HG02623 (cell line): Measurements from ENCODE around the gene SMC3.
"Not testable (repeated sequence)": the region's sequence is repeated elsewhere in the genome, so short reads cannot be mapped to it uniquely, and the experiment has no call there.

ENCODE experiments used
- ATAC-seq: cut with Tn5 transposase; IDR thresholded peaks from one replicate; pipeline ENCODE4 v1.9.1; 2021; ENCODE audit warnings: moderate library complexity; ENCODE audit not compliant: unreplicated experiment

Gene SMC3

GRCh38 chr10:110620398-110620719 is 52.9 kb downstream of the SMC3 start:
- ATAC-seq: no peak

DNA sequence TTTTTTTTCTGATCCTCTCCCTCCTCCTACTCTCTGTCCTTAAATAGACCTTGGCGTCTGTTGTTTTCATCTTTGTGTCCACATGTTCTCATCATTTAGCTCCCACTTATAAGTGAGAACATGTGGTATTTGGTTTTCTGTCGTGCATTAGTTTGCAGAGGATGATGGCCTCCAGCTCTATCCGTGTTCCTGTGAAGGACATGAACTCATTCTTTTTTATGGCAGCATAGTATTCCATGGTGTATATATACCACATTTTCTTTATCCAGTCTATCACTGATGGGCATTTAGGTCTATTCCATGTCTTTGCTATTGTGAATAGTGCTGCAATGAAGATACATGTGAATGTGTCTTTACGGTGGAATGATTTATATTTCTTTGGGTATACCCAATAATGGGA is 55.8 kb downstream of the SMC3 start:
- not testable (repeated sequence) for ATAC-seq

- ATAC-seq: no peak
Observed at GRCh38 chr10:110625356-110625894, 57.9 kb downstream of the SMC3 start.

DNA sequence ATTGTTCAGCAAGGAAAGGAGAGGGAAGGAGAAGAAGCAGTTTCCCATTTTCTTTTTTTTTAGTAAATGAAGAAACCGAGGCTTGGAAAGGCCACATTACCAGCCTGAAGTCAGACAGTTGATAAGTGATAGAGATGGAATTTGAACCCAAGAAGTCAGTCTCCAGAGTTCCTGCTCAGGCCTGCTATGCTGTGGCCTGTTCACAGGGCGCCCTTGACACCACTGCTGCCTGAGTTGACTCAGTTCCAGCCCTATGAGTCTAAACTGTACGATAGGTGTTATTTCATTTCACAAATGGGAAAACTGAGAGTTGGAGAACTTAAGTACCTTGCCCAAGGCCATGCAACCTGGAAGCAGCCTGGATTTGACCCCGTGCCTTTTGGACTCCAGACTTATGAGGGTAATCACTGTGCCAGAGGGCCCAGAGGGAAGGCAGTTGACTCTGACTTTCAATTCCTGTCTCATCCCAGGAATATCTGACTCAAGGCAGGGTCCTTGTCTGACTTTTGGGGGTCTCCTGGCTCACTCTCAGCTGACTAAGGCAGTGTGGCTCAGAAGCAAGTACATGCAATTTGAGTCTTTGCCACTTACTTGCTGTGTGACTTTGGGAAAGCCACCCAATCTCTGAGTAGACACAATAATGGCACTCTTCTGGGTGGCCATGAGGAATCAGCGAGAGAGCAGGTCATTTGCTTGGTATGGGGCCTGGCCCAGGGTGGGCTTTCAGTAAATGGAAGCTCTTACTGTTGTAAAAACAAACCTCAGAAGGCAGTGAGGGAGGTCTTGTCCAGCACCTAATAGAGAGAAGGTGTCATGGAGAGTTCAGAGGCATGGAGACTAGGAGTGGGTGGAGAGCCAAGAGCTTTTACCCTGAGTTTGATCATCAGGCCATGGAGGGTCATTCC is 58.7 kb downstream of the SMC3 start:
- ATAC-seq: no peak

GRCh38 chr10:110628161-110628560 is 60.7 kb downstream of the SMC3 start:
- no peak for ATAC-seq

GRCh38 chr10:110629680-110630191 is 62.2 kb downstream of the SMC3 start:
- no peak for ATAC-seq

- ATAC-seq: no peak
Observed at GRCh38 chr10:110631934-110632333, 64.4 kb downstream of the SMC3 start.

- no peak for ATAC-seq
Observed at GRCh38 chr10:110632591-110633215, 65.2 kb downstream of the SMC3 start.

GRCh38 chr10:110634527-110635209 is 67.2 kb downstream of the SMC3 start:
- no peak for ATAC-seq

GRCh38 chr10:110636572-110636931 is 69.1 kb downstream of the SMC3 start:
- no peak for ATAC-seq

GRCh38 chr10:110636932-110637557 is 69.5 kb downstream of the SMC3 start:
- no peak for ATAC-seq

- ATAC-seq: no peak
Observed at GRCh38 chr10:110637558-110638053, 70.1 kb downstream of the SMC3 start.

- ATAC-seq: no peak
Observed at GRCh38 chr10:110638319-110638718, 70.8 kb downstream of the SMC3 start.

GRCh38 chr10:110639046-110639445 is 71.6 kb downstream of the SMC3 start:
- not testable (repeated sequence) for ATAC-seq

GRCh38 chr10:110639858-110640257 is 72.4 kb downstream of the SMC3 start:
- ATAC-seq: not testable (repeated sequence)

GRCh38 chr10:110641256-110641655 is 73.8 kb downstream of the SMC3 start:
- no peak for ATAC-seq

DNA sequence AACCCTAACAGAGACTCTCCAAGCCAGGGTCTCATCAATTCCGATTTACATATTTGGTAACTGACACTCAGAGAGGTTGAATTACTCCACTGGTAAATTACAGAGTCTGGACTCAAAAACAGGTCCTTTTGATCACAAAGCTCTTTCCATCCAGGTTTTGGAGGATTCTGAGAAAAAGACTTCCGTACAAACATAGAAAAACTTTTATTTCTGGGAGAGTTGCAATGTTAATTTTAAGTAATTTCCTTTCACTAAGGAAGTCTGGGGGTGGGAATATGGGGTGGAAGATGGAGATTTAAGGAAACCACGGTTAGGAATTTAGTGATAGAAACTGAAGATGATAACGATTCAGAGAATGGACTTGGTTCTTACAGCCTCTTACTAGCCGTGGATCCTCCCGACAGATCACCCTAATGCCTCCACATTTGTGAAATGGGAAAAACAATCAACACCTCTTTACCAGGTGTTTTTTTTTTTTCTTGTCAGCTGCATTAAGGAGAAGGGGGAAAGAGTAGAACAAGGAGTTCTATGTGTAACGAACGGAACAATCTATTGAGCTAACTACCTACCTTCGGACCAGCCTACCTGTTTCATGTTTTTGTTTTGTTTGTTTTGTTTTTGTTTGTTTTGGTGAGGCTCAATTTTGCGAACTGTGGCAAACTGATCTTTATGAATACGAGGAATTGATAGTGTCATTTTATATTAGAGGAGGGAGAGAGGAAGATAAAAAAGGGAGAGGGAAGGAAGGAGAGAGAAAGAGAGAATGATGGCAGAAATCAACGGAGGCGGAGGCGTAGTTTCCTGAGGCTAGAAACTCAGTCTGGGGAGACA is 74.9 kb downstream of the SMC3 start:
- ATAC-seq: no peak

DNA sequence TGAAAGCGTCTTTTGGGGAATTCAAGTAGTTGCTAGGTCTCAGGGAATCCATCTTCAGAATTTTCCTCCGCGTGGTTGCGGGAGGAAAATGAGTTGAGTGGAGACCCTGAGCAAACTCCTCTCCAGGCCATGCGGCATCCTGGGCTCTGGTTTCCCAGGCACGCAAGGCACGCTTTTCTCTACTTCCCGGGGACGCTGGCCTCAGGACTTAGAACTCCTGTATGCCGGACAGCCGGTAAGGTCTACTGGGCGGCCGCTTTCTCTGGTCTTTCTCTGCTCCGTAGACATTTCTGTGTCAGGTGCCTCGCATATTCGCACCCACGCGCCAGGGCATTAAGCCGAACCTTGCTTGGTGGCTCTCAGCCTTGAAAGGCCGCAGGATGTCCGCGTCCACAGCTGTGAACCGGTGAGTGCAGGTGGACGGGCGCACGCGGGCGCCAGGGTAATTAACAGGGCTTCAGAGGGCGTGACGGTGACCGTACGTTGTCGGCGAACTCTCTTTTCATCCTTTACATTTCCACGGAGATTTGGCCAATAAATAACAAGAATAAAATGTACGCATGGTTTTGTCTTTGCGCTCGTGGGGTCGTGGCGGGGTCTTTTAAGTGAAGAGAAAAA is 75.6 kb downstream of the SMC3 start:
- ATAC-seq: no peak
